HepG2 (cell line): ENCODE measurements around the gene SMIM30. TPM values are rescaled to one million over a fixed set of nuclear protein-coding genes. Genes with fewer than 3 reads are reported as not detected.

Experiments used
- CCDC6 ChIP-seq: sonication (generic); formaldehyde crosslinking; IDR thresholded peaks from 2 replicates; pipeline ENCODE4 v1.8.1; 2022; ENCODE audit warnings: mild to moderate bottlenecking, missing genetic modification reagents, moderate library complexity
- FOXA1 ChIP-seq, 2 experiments: fragments of 450-650 bp in 1 of 2; sonication (generic) in 1 of 2; formaldehyde crosslinking in 1 of 2; IDR thresholded peaks; 2 replicates each; pipeline versions ENCODE4 v1.4.0 to v1.6.1; 2016 to 2020; ENCODE audit warnings: missing genetic modification reagents in 1 of 2
- FOXC1 ChIP-seq: sonication (generic); formaldehyde crosslinking; IDR thresholded peaks from 2 replicates; pipeline ENCODE4 v1.8.0; 2022; ENCODE audit warnings: mild to moderate bottlenecking, missing genetic modification reagents, borderline replicate concordance
- HNRNPLL ChIP-seq: fragments of 200-400 bp; formaldehyde crosslinking; IDR thresholded peaks from 2 replicates; pipeline ENCODE4 v1.6.1; 2017; ENCODE audit warnings: mild to moderate bottlenecking, low read depth, low read length; ENCODE audit not compliant: poor library complexity, severe bottlenecking
- MBNL3 ChIP-seq: fragments of 250-450 bp; sonication (Bioruptor Pico); conservative IDR thresholded peaks from 2 replicates; pipeline ENCODE4 v1.8.0; 2022; ENCODE audit warnings: mild to moderate bottlenecking, inconsistent platforms
- PLSCR1 ChIP-seq: sonication (generic); formaldehyde crosslinking; IDR thresholded peaks from 2 replicates; pipeline ENCODE4 v1.5.0; 2020; ENCODE audit warnings: missing genetic modification reagents, mild to moderate bottlenecking, borderline replicate concordance
- SOX5 ChIP-seq: IDR thresholded peaks from 2 replicates; pipeline ENCODE4 v1.6.1; 2016; ENCODE audit warnings: borderline replicate concordance
- SRY ChIP-seq: sonication (generic); formaldehyde crosslinking; IDR thresholded peaks from 2 replicates; pipeline ENCODE4 v1.8.0; 2022; ENCODE audit warnings: mild to moderate bottlenecking, missing genetic modification reagents
- ZBTB10 ChIP-seq: sonication (generic); formaldehyde crosslinking; IDR thresholded peaks from 2 replicates; pipeline ENCODE4 v1.4.0; 2020; ENCODE audit warnings: missing genetic modification reagents, borderline replicate concordance
- ZNF281 ChIP-seq: sonication (generic); formaldehyde crosslinking; IDR thresholded peaks from 2 replicates; pipeline ENCODE4 v1.4.0; 2020; ENCODE audit warnings: missing genetic modification reagents, borderline replicate concordance
- ZNF543 ChIP-seq: sonication (generic); formaldehyde crosslinking; IDR thresholded peaks from 2 replicates; pipeline ENCODE4 v1.4.0; 2020; ENCODE audit warnings: mild to moderate bottlenecking, missing genetic modification reagents
- ZNF574 ChIP-seq: sonication (generic); formaldehyde crosslinking; IDR thresholded peaks from 2 replicates; pipeline ENCODE4 v1.4.0; 2020; ENCODE audit warnings: missing genetic modification reagents
- polyA plus RNA-seq, 8 experiments: library from polyadenylated mRNA; depleted of rRNA in 3 of 8; stranded (reverse) in 7 of 8; unstranded in 1 of 8; fragments of >200 nt; fragmentation: Illumina TruSeq in 4 of 8; extraction: Trizol in 4 of 8; gene quantifications; 2 replicates each; pipeline versions ENCODE4 v1.2.1 to v1.2.3, GENCODE V29; 2011 to 2016; ENCODE audit warnings: low read depth in 4 of 8, missing spikeins in 1 of 8, mixed read lengths in 1 of 8; ENCODE audit not compliant: insufficient read depth in 1 of 8
- total RNA-seq, 5 experiments: library from RNA; depleted of rRNA; stranded (reverse); fragments of >200 nt; fragmentation: Illumina TruSeq; extraction: Trizol; gene quantifications; 2 replicates each; pipeline ENCODE4 v1.2.3, GENCODE V29; 2016; ENCODE audit warnings: low read depth in 1 of 5
- TF ChIP-seq, protein P1 (sequence below): sonication (generic); formaldehyde crosslinking; IDR thresholded peaks from 2 replicates; pipeline ENCODE4 v1.9.0; 2021; ENCODE audit warnings: missing genetic modification reagents, borderline replicate concordance
- TF ChIP-seq, protein P2 (sequence below): sonication (generic); formaldehyde crosslinking; IDR thresholded peaks from 2 replicates; pipeline ENCODE4 v1.4.0; 2020; ENCODE audit warnings: mild to moderate bottlenecking, missing genetic modification reagents

SMIM30 gene
- total and polyA plus RNA-seq, 2 of the 13 experiments (the other 11 are each of a cell fraction or from before 2014, with no cell fraction given), result 23.5 to 25.2 TPM

DNA sequence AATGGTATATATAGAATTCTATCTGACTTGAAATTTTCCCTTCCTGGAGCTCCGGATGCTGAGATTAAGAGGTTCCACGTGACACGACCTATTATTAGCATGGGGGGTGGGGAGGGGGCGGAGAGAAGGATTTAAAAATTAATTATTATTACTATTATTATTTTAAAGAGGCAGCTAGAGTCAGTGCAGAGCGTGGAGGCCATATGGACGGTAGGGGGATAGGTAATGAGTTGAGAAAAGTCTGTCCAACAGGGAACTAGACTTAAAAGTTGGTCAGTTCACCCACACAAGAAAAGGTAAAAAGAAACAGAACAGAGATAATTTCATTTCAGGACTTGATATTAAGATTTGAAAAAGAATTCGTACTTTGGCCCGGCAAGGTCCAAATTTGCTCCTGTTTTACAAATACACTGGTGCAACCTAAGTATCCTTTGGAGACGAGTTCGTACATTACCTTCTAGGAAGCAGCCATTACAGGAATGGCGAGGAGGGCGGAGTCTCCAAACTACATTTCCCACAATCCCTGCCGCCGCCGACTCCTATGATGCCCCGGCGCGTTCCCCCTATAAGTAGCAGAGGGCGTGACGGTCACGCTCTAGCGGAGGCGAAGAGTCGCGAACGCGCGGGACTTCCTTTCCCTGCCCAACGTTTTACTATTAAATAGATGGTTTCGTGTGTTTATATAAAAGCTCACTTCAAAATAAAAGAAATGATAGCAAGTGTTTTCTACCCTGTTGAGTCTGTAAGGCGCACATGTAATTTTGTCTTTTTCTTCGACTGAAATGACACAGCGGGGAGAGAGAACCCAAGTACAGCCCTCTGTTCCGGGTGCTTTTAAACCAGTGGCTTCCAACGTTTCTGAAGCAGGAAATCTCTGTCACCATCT lies at the start of gene SMIM30 (continued):
- TF ChIP-seq ZNF574 (CRISPR knock-in tag) (peak; percentile 83), FOXA1 (IDR thresholded peaks at IDR 0.05) (no peak), FOXA1 (CRISPR knock-in tag; IDR thresholded peaks at IDR 0.05) (no peak), SRY (CRISPR knock-in tag) (no peak), MBNL3 (CRISPR knock-in tag) (no peak), FOXC1 (CRISPR knock-in tag) (peak; percentile 36; the same call in 1 of the 2 replicates), PLSCR1 (no peak), ZBTB10 (CRISPR knock-in tag) (no peak), HNRNPLL (no peak), ZNF281 (CRISPR knock-in tag) (peak; percentile 4; the same call in 1 of the 2 replicates), ZNF543 (CRISPR knock-in tag) (no peak), SOX5 (no peak; the same call in 1 of the 2 replicates), CCDC6 (CRISPR knock-in tag) (no peak)
- TF ChIP-seq, protein P1, sequence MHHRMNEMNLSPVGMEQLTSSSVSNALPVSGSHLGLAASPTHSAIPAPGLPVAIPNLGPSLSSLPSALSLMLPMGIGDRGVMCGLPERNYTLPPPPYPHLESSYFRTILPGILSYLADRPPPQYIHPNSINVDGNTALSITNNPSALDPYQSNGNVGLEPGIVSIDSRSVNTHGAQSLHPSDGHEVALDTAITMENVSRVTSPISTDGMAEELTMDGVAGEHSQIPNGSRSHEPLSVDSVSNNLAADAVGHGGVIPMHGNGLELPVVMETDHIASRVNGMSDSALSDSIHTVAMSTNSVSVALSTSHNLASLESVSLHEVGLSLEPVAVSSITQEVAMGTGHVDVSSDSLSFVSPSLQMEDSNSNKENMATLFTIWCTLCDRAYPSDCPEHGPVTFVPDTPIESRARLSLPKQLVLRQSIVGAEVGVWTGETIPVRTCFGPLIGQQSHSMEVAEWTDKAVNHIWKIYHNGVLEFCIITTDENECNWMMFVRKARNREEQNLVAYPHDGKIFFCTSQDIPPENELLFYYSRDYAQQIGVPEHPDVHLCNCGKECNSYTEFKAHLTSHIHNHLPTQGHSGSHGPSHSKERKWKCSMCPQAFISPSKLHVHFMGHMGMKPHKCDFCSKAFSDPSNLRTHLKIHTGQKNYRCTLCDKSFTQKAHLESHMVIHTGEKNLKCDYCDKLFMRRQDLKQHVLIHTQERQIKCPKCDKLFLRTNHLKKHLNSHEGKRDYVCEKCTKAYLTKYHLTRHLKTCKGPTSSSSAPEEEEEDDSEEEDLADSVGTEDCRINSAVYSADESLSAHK (CRISPR knock-in tag), result no peak
- TF ChIP-seq, protein P2, sequence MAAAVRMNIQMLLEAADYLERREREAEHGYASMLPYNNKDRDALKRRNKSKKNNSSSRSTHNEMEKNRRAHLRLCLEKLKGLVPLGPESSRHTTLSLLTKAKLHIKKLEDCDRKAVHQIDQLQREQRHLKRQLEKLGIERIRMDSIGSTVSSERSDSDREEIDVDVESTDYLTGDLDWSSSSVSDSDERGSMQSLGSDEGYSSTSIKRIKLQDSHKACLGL (CRISPR knock-in tag), result no peak
